Caco-2 (cell line): ENCODE data around the gene KIF13A. TPM values are rescaled to one million over a fixed set of nuclear protein-coding genes. Genes with fewer than 3 reads are reported as not detected.
"Not testable (repeated sequence)": the region's sequence is repeated elsewhere in the genome, so short reads cannot be mapped to it uniquely, and the experiment has no call there.

Source experiments
- BruUV-seq: library from RNA; stranded (reverse); fragments of 400-500 nt; replicated peaks from 2 replicates; lab custom pipeline; 2021; lab: Mats Ljungman, UMichigan
- CTCF ChIA-PET: fragments of 300-600 bp; sonication (Branson Sonifier 250); formaldehyde crosslinking; loops from one replicate; lab custom pipeline; 2022; ENCODE audit warnings: antibody characterized with exemption; lab: Charles Lee
- POLR2A ChIA-PET: fragments of 300-600 bp; sonication (Branson Sonifier 250); formaldehyde crosslinking; loops from one replicate; lab custom pipeline; 2022; ENCODE audit warnings: antibody characterized with exemption; lab: Charles Lee
- DNase-seq, 2 experiments: peaks; one replicate each; pipeline versions ENCODE4 v3.0.0 to v3.0.0-alpha.2; 2020 to 2022
- H3K27me3 ChIP-seq: replicated peaks from 2 replicates; pipeline ENCODE4 v1.6.0; 2011; ENCODE audit warnings: low read length; ENCODE audit not compliant: control insufficient read depth, insufficient read depth
- H3K36me3 ChIP-seq: 2 replicates; pipeline ENCODE4 v1.5.1; 2011; ENCODE audit warnings: low read length; ENCODE audit not compliant: control insufficient read depth, insufficient read depth
- H3K4me1 ChIP-seq: fragments of 250-450 bp; sonication (Bioruptor Pico); 2 replicates; pipeline ENCODE4 v1.5.1; 2020; ENCODE audit warnings: mild to moderate bottlenecking
- H3K4me3 ChIP-seq: 2 replicates; pipeline ENCODE4 v1.5.1; 2011; ENCODE audit warnings: low read depth, mild to moderate bottlenecking, control low read depth, low read length
- H3K9me3 ChIP-seq: fragments of 250-450 bp; sonication (Bioruptor Pico); 2 replicates; pipeline ENCODE4 v1.5.1; 2020; ENCODE audit warnings: mild to moderate bottlenecking, moderate library complexity
- H3K27ac Mint-ChIP-seq: one replicate; pipeline ENCODE4 v1.8.0; 2022; ENCODE audit warnings: mixed read lengths; ENCODE audit not compliant: unreplicated experiment
- H3K27me3 Mint-ChIP-seq: one replicate; pipeline ENCODE4 v1.8.0; 2022; ENCODE audit warnings: mixed read lengths; ENCODE audit not compliant: insufficient read depth, unreplicated experiment
- H3K36me3 Mint-ChIP-seq: one replicate; pipeline ENCODE4 v1.8.0; 2022; ENCODE audit warnings: mild to moderate bottlenecking, mixed read lengths; ENCODE audit not compliant: insufficient read depth, unreplicated experiment
- H3K4me1 Mint-ChIP-seq: one replicate; pipeline ENCODE4 v1.8.0; 2022; ENCODE audit warnings: low read depth, mixed read lengths; ENCODE audit not compliant: unreplicated experiment
- H3K4me3 Mint-ChIP-seq: one replicate; pipeline ENCODE4 v1.8.0; 2022; ENCODE audit warnings: mild to moderate bottlenecking, moderate library complexity, mixed read lengths; ENCODE audit not compliant: unreplicated experiment
- H3K9me3 Mint-ChIP-seq: one replicate; pipeline ENCODE4 v1.8.0; 2022; ENCODE audit warnings: mixed read lengths; ENCODE audit not compliant: unreplicated experiment
- CTCF ChIP-seq, 2 experiments: fragments of 200-600 bp in 1 of 2; IDR thresholded peaks; 1 replicate in 1 of 2; 2 replicates in 1 of 2; pipeline versions ENCODE4 v1.5.1 to v1.8.0; 2011 to 2022; ENCODE audit warnings: antibody characterized with exemption in 1 of 2, control low read depth in 1 of 2, inconsistent platforms in 1 of 2, low read depth in 1 of 2, low read length in 1 of 2, mild to moderate bottlenecking in 1 of 2, moderate library complexity in 1 of 2; ENCODE audit not compliant: insufficient read depth in 1 of 2, severe bottlenecking in 1 of 2, unreplicated experiment in 1 of 2
- intact Hi-C: fragments of 100-400 bp; cut with micrococcal nuclease; formaldehyde crosslinking; loops from one replicate; pipeline ENCODE4 v1.10.0; 2022; ENCODE audit not compliant: unreplicated experiment
- total RNA-seq: library from RNA; stranded (reverse); gene quantifications from 2 replicates; pipeline ENCODE4 v1.2.3, GENCODE V29; 2022

Gene KIF13A
- total RNA-seq, 1 experiment from 2014 or later: 13.8 TPM

DNA sequence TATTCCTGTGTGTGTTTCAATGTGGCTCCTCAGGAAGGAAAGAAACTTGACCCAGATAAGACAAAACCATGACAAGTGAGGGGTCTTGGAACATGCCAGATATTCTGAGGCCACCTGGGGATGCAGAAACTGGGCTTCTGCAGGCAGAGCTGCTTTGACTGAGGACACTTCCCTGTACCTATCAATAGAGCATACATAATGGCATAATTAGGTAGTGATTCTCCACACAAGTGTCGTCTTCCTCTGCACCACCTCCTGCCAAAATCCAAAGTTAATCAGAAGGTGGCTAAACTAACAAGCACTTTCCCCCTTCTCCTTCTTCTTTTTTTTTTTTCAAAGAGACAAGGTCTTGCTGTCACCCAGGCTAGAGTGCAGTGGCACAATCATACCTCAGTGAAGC lies 97.1 kb downstream of the KIF13A start:
- TF ChIP-seq CTCF (IDR thresholded peaks at IDR 0.05; ENCODE audit: insufficient read depth in 1 of 2, low read depth in 1 of 2, low read length in 1 of 2, severe bottlenecking in 1 of 2, unreplicated experiment in 1 of 2): no peak
- no peaks in the 10 kb centered on the region for H3K27me3 Mint-ChIP-seq
- no peak for DNase-seq
- no peaks in the 10 kb centered on the region for H3K36me3 Mint-ChIP-seq
- no peaks in the 10 kb centered on the region for H3K27me3 ChIP-seq
- H3K4me1 Mint-ChIP-seq: no peaks in the 10 kb centered on the region
- no peaks in the 10 kb centered on the region for H3K36me3 ChIP-seq
- H3K4me1 ChIP-seq: no peaks in the 10 kb centered on the region
- ChIA-PET POLR2A (no interaction called here), CTCF (interaction anchor here (0.6 kb wide), 1 partner anchor 1538 kb away, joined by 3 read pairs; no protein-coding TSS in a partner anchor)
- H3K27ac Mint-ChIP-seq: no peak overlapping the region
- H3K9me3 Mint-ChIP-seq: peaks cover 14% of the 10 kb centered on the region
- no peak overlapping the region for H3K4me3 ChIP-seq
- H3K9me3 ChIP-seq: peaks cover 14% of the 10 kb centered on the region
- intact Hi-C loops: no loop called here
- no peak overlapping the region for H3K4me3 Mint-ChIP-seq
- BruUV-seq: no TSS peak

- H3K36me3 ChIP-seq, H3K4me3 Mint-ChIP-seq, H3K9me3 ChIP-seq, H3K4me1 Mint-ChIP-seq, H3K27me3 ChIP-seq, H3K36me3 Mint-ChIP-seq, H3K27ac Mint-ChIP-seq, DNase-seq, BruUV-seq, H3K4me1 ChIP-seq, POLR2A ChIA-PET, H3K4me3 ChIP-seq, intact Hi-C loops, H3K27me3 Mint-ChIP-seq: not testable (repeated sequence)
- CTCF ChIA-PET: interaction anchor here (0.6 kb wide), 1 partner anchor 1537 kb away, joined by 3 read pairs; no protein-coding TSS in a partner anchor
- H3K9me3 Mint-ChIP-seq: peaks cover 11% of the 10 kb centered on the region
These were observed 97.7 kb downstream of the KIF13A start for GRCh38 chr6:17889777-17890176.

DNA sequence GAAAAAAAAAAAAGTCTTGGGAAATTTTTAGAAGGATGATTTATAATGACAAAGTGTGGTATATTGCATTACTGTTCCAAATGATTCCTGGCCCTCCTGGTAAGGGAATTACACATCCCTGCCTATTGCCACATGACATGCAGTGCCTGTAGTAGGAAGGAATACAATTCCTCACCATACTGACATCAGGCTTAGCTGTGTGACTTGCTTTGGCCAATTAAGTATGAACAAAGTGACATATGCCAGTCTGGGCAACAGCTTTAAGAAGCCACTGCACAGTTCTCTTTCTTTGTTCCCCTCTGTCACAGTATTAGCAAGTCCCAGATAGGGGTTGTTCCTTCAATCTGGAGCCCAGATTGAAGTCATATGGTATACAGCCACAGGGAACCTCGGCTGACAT lies 100.5 kb downstream of the KIF13A start:
- POLR2A ChIA-PET: no interaction called here
- H3K4me3 Mint-ChIP-seq: no peak overlapping the region

More for the DNA sequence above, 100.5 kb downstream of the KIF13A start:
- Histone ChIP-seq H3K4me1 (no peaks in the 10 kb centered on the region; the same call in 1 of the 2 replicates), H3K9me3 (no peaks in the 10 kb centered on the region), H3K36me3 (no peaks in the 10 kb centered on the region), H3K4me3 (no peak overlapping the region), H3K27me3 (no peaks in the 10 kb centered on the region)
- no peak for TF ChIP-seq CTCF (IDR thresholded peaks at IDR 0.05; ENCODE audit: insufficient read depth in 1 of 2, low read depth in 1 of 2, low read length in 1 of 2, severe bottlenecking in 1 of 2, unreplicated experiment in 1 of 2)
- H3K27me3 Mint-ChIP-seq: no peaks in the 10 kb centered on the region
- intact Hi-C loops: no loop called here
- CTCF ChIA-PET: no interaction called here
- no peak for DNase-seq
- no TSS peak for BruUV-seq
- peaks cover 4% of the 10 kb centered on the region for H3K9me3 Mint-ChIP-seq
- H3K36me3 Mint-ChIP-seq: no peaks in the 10 kb centered on the region
- no peak overlapping the region for H3K27ac Mint-ChIP-seq
- peaks cover 7% of the 10 kb centered on the region for H3K4me1 Mint-ChIP-seq
